ENCODE measurements around the gene SYT12. TPM values are rescaled to one million over a fixed set of nuclear protein-coding genes. Genes with fewer than 3 reads are reported as not detected.
"Not testable (repeated sequence)": the region's sequence is repeated elsewhere in the genome, so short reads cannot be mapped to it uniquely, and the experiment has no call there.

Gene SYT12
- total RNA-seq, 4 donors from 2014 or later: 0.13 TPM; not detected in 3

- H3K27ac ChIP-seq (replicated peaks in 1 of 4): no peak overlapping the region
- no peaks in the 10 kb centered on the region for H3K36me3 ChIP-seq
- no peak overlapping the region for H3K4me3 ChIP-seq
- DNase-seq (ENCODE audit: extremely low spot score): no peak
- intact Hi-C loops (cut with DNase I): no loop called here
- no peaks in the 10 kb centered on the region for H3K27me3 ChIP-seq
- H3K9me3 ChIP-seq: no peaks in the 10 kb centered on the region
- WGBS: 83% methylated on average over 3 of the region's 7 CpGs
- H3K4me1 ChIP-seq: peaks cover 15 to 29% (median 18%) of the 10 kb centered on the region in 4 donors
- no peak for TF ChIP-seq CTCF (IDR thresholded peaks at IDR 0.05)
- TF ChIP-seq POLR2A (IDR thresholded peaks at IDR 0.05; ENCODE audit: low read depth): no peak
- no peak for TF ChIP-seq EP300 (IDR thresholded peaks at IDR 0.05)
- no peak for TF ChIP-seq POLR2AphosphoS5 (IDR thresholded peaks at IDR 0.05)
These were observed 36.8 kb upstream of the SYT12 start for GRCh38 chr11:66986178-66986545.

GRCh38 chr11:66987158-66987620 is 35.7 kb upstream of the SYT12 start:
- no peak for DNase-seq (ENCODE audit: extremely low spot score)
- Histone ChIP-seq H3K4me1 (peaks cover 7 to 19% (median 9%) of the 10 kb centered on the region in 4 donors), H3K9me3 (no peaks in the 10 kb centered on the region), H3K27me3 (no peaks in the 10 kb centered on the region), H3K4me3 (no peak overlapping the region), H3K27ac (replicated peaks in 1 of 4) (no peak overlapping the region), H3K36me3 (no peaks in the 10 kb centered on the region)
- intact Hi-C loops (cut with DNase I): no loop called here
- TF ChIP-seq CTCF (IDR thresholded peaks at IDR 0.05) (no peak), POLR2AphosphoS5 (IDR thresholded peaks at IDR 0.05) (no peak), EP300 (IDR thresholded peaks at IDR 0.05) (no peak), POLR2A (IDR thresholded peaks at IDR 0.05; ENCODE audit: low read depth) (no peak)
- WGBS: 55% methylated on average over 3 of the region's 6 CpGs

GRCh38 chr11:66987924-66988637 is 34.9 kb upstream of the SYT12 start:
- peaks cover 6 to 16% (median 8%) of the 10 kb centered on the region in 4 donors for H3K4me1 ChIP-seq
- TF ChIP-seq POLR2AphosphoS5 (IDR thresholded peaks at IDR 0.05): no peak
- TF ChIP-seq POLR2A (IDR thresholded peaks at IDR 0.05; ENCODE audit: low read depth): no peak
- TF ChIP-seq EP300 (IDR thresholded peaks at IDR 0.05): no peak
- no peak for TF ChIP-seq CTCF (IDR thresholded peaks at IDR 0.05)
- no peaks in the 10 kb centered on the region for H3K9me3 ChIP-seq
- no peaks in the 10 kb centered on the region for H3K27me3 ChIP-seq
- no peak overlapping the region for H3K27ac ChIP-seq (replicated peaks in 1 of 4)
- no peaks in the 10 kb centered on the region for H3K36me3 ChIP-seq
- H3K4me3 ChIP-seq: no peak overlapping the region
- DNase-seq (ENCODE audit: extremely low spot score): no peak
- 83% methylated on average over 13 of the region's 13 CpGs for WGBS
- intact Hi-C loops (cut with DNase I): no loop called here

- H3K4me1 ChIP-seq: peaks cover 6 to 16% (median 8%) of the 10 kb centered on the region in 4 donors
- WGBS: 97% methylated on average over 12 of the region's 28 CpGs
- intact Hi-C loops (cut with DNase I); H3K27ac ChIP-seq (replicated peaks in 1 of 4); DNase-seq (ENCODE audit: extremely low spot score); H3K27me3 ChIP-seq; H3K36me3 ChIP-seq; H3K4me3 ChIP-seq; H3K9me3 ChIP-seq: not testable (repeated sequence)
These were observed 34.2 kb upstream of the SYT12 start for GRCh38 chr11:66988741-66989140.

- H3K27ac ChIP-seq (replicated peaks in 1 of 4); H3K9me3 ChIP-seq; H3K4me3 ChIP-seq; intact Hi-C loops (cut with DNase I); H3K36me3 ChIP-seq; H3K27me3 ChIP-seq; DNase-seq (ENCODE audit: extremely low spot score): not testable (repeated sequence)
- 89% methylated on average over 6 of the region's 9 CpGs for WGBS
- H3K4me1 ChIP-seq: peaks cover 6 to 12% (median 8%) of the 10 kb centered on the region in 4 donors
These were observed 33.6 kb upstream of the SYT12 start for GRCh38 chr11:66989360-66989759.

GRCh38 chr11:66992041-66992440 is 30.9 kb upstream of the SYT12 start:
- no peaks in the 10 kb centered on the region for H3K36me3 ChIP-seq
- no peak overlapping the region for H3K27ac ChIP-seq (replicated peaks in 1 of 4)
- no peak overlapping the region for H3K4me3 ChIP-seq
- TF ChIP-seq CTCF (IDR thresholded peaks at IDR 0.05) (no peak), POLR2A (IDR thresholded peaks at IDR 0.05; ENCODE audit: low read depth) (no peak), POLR2AphosphoS5 (IDR thresholded peaks at IDR 0.05) (no peak), EP300 (IDR thresholded peaks at IDR 0.05) (no peak)
- no peaks in the 10 kb centered on the region for H3K4me1 ChIP-seq
- intact Hi-C loops (cut with DNase I): no loop called here
- 69% methylated on average over 2 of the region's 2 CpGs for WGBS
- no peaks in the 10 kb centered on the region for H3K9me3 ChIP-seq
- no peak for DNase-seq (ENCODE audit: extremely low spot score)
- no peaks in the 10 kb centered on the region for H3K27me3 ChIP-seq
